MM.1S (cell line): Measurements from ENCODE around the gene SUSD3.

ENCODE experiments used
- EZH2 ChIP-seq: fragments of 300-600 bp; sonication (generic); optimal IDR thresholded peaks from 2 replicates; pipeline ENCODE3; 2017; ENCODE audit warnings: low read depth, mild to moderate bottlenecking, antibody characterized with exemption, low read length, mixed read lengths
- EZH2phosphoT487 ChIP-seq: fragments of 300-600 bp; sonication (generic); IDR thresholded peaks from 2 replicates; pipeline ENCODE4 v1.6.1; 2018; ENCODE audit warnings: antibody characterized with exemption, low read length
- TF ChIP-seq, protein P1 (sequence below): fragments of 300-600 bp; sonication (generic); IDR thresholded peaks from 2 replicates; pipeline ENCODE4 v1.5.1; 2016; ENCODE audit warnings: antibody characterized with exemption, low read length, mixed read lengths

DNA sequence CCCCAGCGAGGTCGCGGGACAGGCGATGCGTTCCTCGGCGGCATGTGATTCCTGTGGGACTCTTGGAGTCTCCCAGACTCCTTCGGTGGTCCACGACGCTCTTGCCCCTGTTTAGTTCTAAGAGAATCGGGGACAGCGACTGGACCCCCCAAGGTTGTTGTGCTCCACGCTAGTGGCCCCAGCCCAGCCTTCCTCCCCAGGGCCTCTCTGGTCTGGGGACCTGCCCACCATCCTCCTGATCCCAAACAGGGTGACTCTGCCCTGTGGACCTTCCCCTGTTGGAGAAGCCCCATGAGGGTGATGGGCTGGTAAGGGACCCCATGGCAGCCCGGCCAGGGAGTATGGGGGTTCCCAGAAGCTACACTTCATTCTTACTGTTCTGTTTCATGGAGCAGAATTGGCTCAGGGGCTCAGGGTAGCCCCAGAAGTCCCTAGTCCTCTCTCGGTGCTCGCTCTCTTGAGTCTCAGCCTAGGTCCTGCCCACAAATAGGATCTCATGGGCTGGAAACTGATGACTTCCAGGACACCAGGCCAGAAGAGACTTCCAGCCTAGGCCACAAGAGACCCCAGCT, 38.4 kb downstream of the SUSD3 start:
- TF ChIP-seq, protein P1, sequence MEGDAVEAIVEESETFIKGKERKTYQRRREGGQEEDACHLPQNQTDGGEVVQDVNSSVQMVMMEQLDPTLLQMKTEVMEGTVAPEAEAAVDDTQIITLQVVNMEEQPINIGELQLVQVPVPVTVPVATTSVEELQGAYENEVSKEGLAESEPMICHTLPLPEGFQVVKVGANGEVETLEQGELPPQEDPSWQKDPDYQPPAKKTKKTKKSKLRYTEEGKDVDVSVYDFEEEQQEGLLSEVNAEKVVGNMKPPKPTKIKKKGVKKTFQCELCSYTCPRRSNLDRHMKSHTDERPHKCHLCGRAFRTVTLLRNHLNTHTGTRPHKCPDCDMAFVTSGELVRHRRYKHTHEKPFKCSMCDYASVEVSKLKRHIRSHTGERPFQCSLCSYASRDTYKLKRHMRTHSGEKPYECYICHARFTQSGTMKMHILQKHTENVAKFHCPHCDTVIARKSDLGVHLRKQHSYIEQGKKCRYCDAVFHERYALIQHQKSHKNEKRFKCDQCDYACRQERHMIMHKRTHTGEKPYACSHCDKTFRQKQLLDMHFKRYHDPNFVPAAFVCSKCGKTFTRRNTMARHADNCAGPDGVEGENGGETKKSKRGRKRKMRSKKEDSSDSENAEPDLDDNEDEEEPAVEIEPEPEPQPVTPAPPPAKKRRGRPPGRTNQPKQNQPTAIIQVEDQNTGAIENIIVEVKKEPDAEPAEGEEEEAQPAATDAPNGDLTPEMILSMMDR: no peak
- TF ChIP-seq EZH2 (no peak), EZH2phosphoT487 (no peak)
